GM23248 (cell line): ENCODE measurements around the gene ZDHHC14.

Experiments
- EZH2 ChIP-seq: fragments of 200-600 bp; sonication (generic); IDR thresholded peaks from 2 replicates; pipeline ENCODE4 v1.6.1; 2018; ENCODE audit warnings: antibody characterized with exemption, mild to moderate bottlenecking; ENCODE audit not compliant: insufficient read depth, poor library complexity, severe bottlenecking
- EZH2phosphoT487 ChIP-seq: fragments of 200-600 bp; sonication (generic); IDR thresholded peaks from 2 replicates; pipeline ENCODE4 v1.6.1; 2018; ENCODE audit warnings: antibody characterized with exemption, moderate library complexity, mild to moderate bottlenecking, low read depth; ENCODE audit not compliant: insufficient read depth

DNA sequence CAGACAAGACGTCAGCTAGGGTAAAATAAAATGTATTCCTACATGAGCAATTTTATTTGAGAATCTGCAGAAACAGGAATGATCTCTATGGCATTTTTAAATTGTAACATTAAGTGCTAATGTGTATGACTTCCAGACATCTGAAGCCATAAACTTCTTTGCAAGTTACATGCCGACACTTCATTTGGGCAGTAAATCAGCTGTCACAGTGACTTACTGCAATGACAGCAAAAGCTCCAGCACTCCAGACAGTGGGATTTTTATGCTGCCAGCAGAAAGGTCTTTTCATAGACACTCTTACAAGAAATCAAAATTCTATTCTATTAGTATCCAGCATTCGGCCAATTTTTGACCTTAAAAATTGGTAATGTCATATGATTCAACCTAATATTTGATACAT, 285.7 kb downstream of the ZDHHC14 start:
- TF ChIP-seq EZH2phosphoT487 (no peak), EZH2 (no peak)
